Measurements from ENCODE around the gene AP5M1.
"Not testable (repeated sequence)": the region's sequence is repeated elsewhere in the genome, so short reads cannot be mapped to it uniquely, and the experiment has no call there.

The AP5M1 gene

GRCh38 chr14:57232006-57232405, 36.8 kb upstream of the AP5M1 start:
- H3K4me1 ChIP-seq (ENCODE audit: insufficient read depth, low read length, severe bottlenecking): no peaks in the 10 kb centered on the region
- H3K4me3 ChIP-seq (ENCODE audit: low read depth, low read length, poor library complexity, severe bottlenecking): no peak overlapping the region
- H3K36me3 ChIP-seq (ENCODE audit: insufficient read depth, low read length): peaks cover 63% of the 10 kb centered on the region
- no peaks in the 10 kb centered on the region for H3F3A ChIP-seq (ENCODE audit: insufficient read depth, low read length)
- H3K27me3 ChIP-seq (ENCODE audit: insufficient read depth, low read length): no peaks in the 10 kb centered on the region
- H3K27ac ChIP-seq (ENCODE audit: low read depth, low read length, poor library complexity, severe bottlenecking): no peak overlapping the region
- TF ChIP-seq EZH2 (IDR thresholded peaks at IDR 0.05; ENCODE audit: borderline replicate concordance, low read length) (no peak), CTCF (IDR thresholded peaks at IDR 0.05; ENCODE audit: low read length) (no peak)
- H4K20me1 ChIP-seq (ENCODE audit: insufficient read depth, low read length): no peaks in the 10 kb centered on the region
- H3K9ac ChIP-seq (ENCODE audit: low read length): no peak overlapping the region
- H3K9me2 ChIP-seq (ENCODE audit: low read depth, low read length): no peaks in the 10 kb centered on the region
- no peak overlapping the region for H3K4me2 ChIP-seq (ENCODE audit: low read length)
- no peaks in the 10 kb centered on the region for H3K79me2 ChIP-seq (ENCODE audit: insufficient read depth, low read length)
- H2AFZ ChIP-seq (ENCODE audit: low read length): no peak overlapping the region
- H3K9me3 ChIP-seq (ENCODE audit: low read length): no peaks in the 10 kb centered on the region

GRCh38 chr14:57240115-57240514, 28.7 kb upstream of the AP5M1 start:
- H3K4me2 ChIP-seq (ENCODE audit: low read length); H3K27me3 ChIP-seq (ENCODE audit: insufficient read depth, low read length); H2AFZ ChIP-seq (ENCODE audit: low read length); H3K79me2 ChIP-seq (ENCODE audit: insufficient read depth, low read length); H3K9me2 ChIP-seq (ENCODE audit: low read depth, low read length); H3K4me3 ChIP-seq (ENCODE audit: low read depth, low read length, poor library complexity, severe bottlenecking); H3F3A ChIP-seq (ENCODE audit: insufficient read depth, low read length); H3K4me1 ChIP-seq (ENCODE audit: insufficient read depth, low read length, severe bottlenecking); H3K9me3 ChIP-seq (ENCODE audit: low read length); H3K27ac ChIP-seq (ENCODE audit: low read depth, low read length, poor library complexity, severe bottlenecking); H4K20me1 ChIP-seq (ENCODE audit: insufficient read depth, low read length); H3K9ac ChIP-seq (ENCODE audit: low read length): not testable (repeated sequence)
- H3K36me3 ChIP-seq (ENCODE audit: insufficient read depth, low read length): peaks cover 32% of the 10 kb centered on the region

- H3K27me3 ChIP-seq (ENCODE audit: insufficient read depth, low read length): no peaks in the 10 kb centered on the region
- H3K36me3 ChIP-seq (ENCODE audit: insufficient read depth, low read length): peaks cover 41% of the 10 kb centered on the region
- H3K4me3 ChIP-seq (ENCODE audit: low read depth, low read length, poor library complexity, severe bottlenecking): no peak overlapping the region
- peaks cover 5% of the 10 kb centered on the region for H3K79me2 ChIP-seq (ENCODE audit: insufficient read depth, low read length)
- H3K27ac ChIP-seq (ENCODE audit: low read depth, low read length, poor library complexity, severe bottlenecking): no peak overlapping the region
- H2AFZ ChIP-seq (ENCODE audit: low read length): no peak overlapping the region
- TF ChIP-seq CTCF (IDR thresholded peaks at IDR 0.05; ENCODE audit: low read length) (no peak), EZH2 (IDR thresholded peaks at IDR 0.05; ENCODE audit: borderline replicate concordance, low read length) (no peak)
- H3K4me1 ChIP-seq (ENCODE audit: insufficient read depth, low read length, severe bottlenecking): no peaks in the 10 kb centered on the region
- H3K9ac ChIP-seq (ENCODE audit: low read length): no peak overlapping the region
- H3K9me2 ChIP-seq (ENCODE audit: low read depth, low read length): no peaks in the 10 kb centered on the region
- H3K9me3 ChIP-seq (ENCODE audit: low read length): no peaks in the 10 kb centered on the region
- H3K4me2 ChIP-seq (ENCODE audit: low read length): no peak overlapping the region
- H4K20me1 ChIP-seq (ENCODE audit: insufficient read depth, low read length): no peaks in the 10 kb centered on the region
- no peaks in the 10 kb centered on the region for H3F3A ChIP-seq (ENCODE audit: insufficient read depth, low read length)
Measured at GRCh38 chr14:57243320-57243719, 25.5 kb upstream of the AP5M1 start.

GRCh38 chr14:57244106-57244505, 24.7 kb upstream of the AP5M1 start:
- TF ChIP-seq EZH2 (IDR thresholded peaks at IDR 0.05; ENCODE audit: borderline replicate concordance, low read length): no peak
- TF ChIP-seq CTCF (IDR thresholded peaks at IDR 0.05; ENCODE audit: low read length): no peak
- H3K36me3 ChIP-seq (ENCODE audit: insufficient read depth, low read length): peaks cover 35% of the 10 kb centered on the region
- no peaks in the 10 kb centered on the region for H3K4me1 ChIP-seq (ENCODE audit: insufficient read depth, low read length, severe bottlenecking)
- no peaks in the 10 kb centered on the region for H3F3A ChIP-seq (ENCODE audit: insufficient read depth, low read length)
- H3K9me3 ChIP-seq (ENCODE audit: low read length): no peaks in the 10 kb centered on the region
- no peak overlapping the region for H2AFZ ChIP-seq (ENCODE audit: low read length)
- H4K20me1 ChIP-seq (ENCODE audit: insufficient read depth, low read length): no peaks in the 10 kb centered on the region
- H3K27ac ChIP-seq (ENCODE audit: low read depth, low read length, poor library complexity, severe bottlenecking): no peak overlapping the region
- H3K4me2 ChIP-seq (ENCODE audit: low read length): no peak overlapping the region
- H3K79me2 ChIP-seq (ENCODE audit: insufficient read depth, low read length): peaks cover 11% of the 10 kb centered on the region
- H3K4me3 ChIP-seq (ENCODE audit: low read depth, low read length, poor library complexity, severe bottlenecking): no peak overlapping the region
- H3K9me2 ChIP-seq (ENCODE audit: low read depth, low read length): no peaks in the 10 kb centered on the region
- H3K9ac ChIP-seq (ENCODE audit: low read length): no peak overlapping the region
- H3K27me3 ChIP-seq (ENCODE audit: insufficient read depth, low read length): no peaks in the 10 kb centered on the region
